HCT116 (cell line): ENCODE results near the gene RANBP10. TPM values are rescaled to one million over a fixed set of nuclear protein-coding genes. Genes with fewer than 3 reads are reported as not detected.

Experiments used
- ATAC-seq: fragments of 200-7000 bp; cut with Tn5 transposase; 2 replicates; pipeline ENCODE4 v1.9.1; 2020; ENCODE audit warnings: mild to moderate bottlenecking, moderate library complexity
- BruUV-seq: library from RNA; stranded (reverse); fragments of 400-500 nt; replicated peaks from 2 replicates; lab custom pipeline; 2021; lab: Mats Ljungman, UMichigan
- CTCF ChIA-PET: fragments of 300-600 bp; sonication (Branson Sonifier 250); formaldehyde crosslinking; loops from one replicate; lab custom pipeline; 2021; ENCODE audit warnings: antibody characterized with exemption; lab: Charles Lee
- POLR2A ChIA-PET: fragments of 300-600, 350-600 bp; sonication (Branson Sonifier 250); formaldehyde crosslinking; loops from one replicate; lab custom pipeline; 2021; ENCODE audit warnings: antibody characterized with exemption; lab: Charles Lee
- RAD21 ChIA-PET, 2 experiments: fragments of 300-600 bp; sonication (Branson Sonifier 250); formaldehyde crosslinking; loops; one replicate each; lab custom pipeline; 2023; ENCODE audit warnings: low total read pairs in 2 of 2; ENCODE audit not compliant: uncharacterized antibody in 2 of 2, unreplicated experiment in 2 of 2, low non-redundant PET in 1 of 2; lab: Charles Lee
- DNase-seq: peaks from one replicate; pipeline ENCODE4 v3.0.0-alpha.2; 2010; ENCODE audit warnings: low read depth, low spot score
- H2AFZ ChIP-seq: fragments of 200-600 bp; shearing (Covaris generic), sonication (generic); 2 replicates; pipeline ENCODE4 v1.6.1; 2017; ENCODE audit warnings: low read depth, mixed run types, mixed read lengths, antibody characterized with exemption, low read length; ENCODE audit not compliant: poor library complexity, severe bottlenecking
- H3K27ac ChIP-seq: 2 replicates; pipeline ENCODE4 v1.5.1; 2012; ENCODE audit warnings: low read depth, low read length
- H3K27me3 ChIP-seq: fragments of 200-600 bp; sonication (generic); 2 replicates; pipeline ENCODE4 v1.6.1; 2016; ENCODE audit warnings: mixed run types, low read length, mixed read lengths; ENCODE audit not compliant: insufficient read depth
- H3K36me3 ChIP-seq, 2 experiments: fragments of 200-500 bp in 1 of 2; fragments of 200-600 bp in 1 of 2; sonication (Bioruptor generic) in 1 of 2; sonication (generic) in 1 of 2; 2 replicates each; pipeline versions ENCODE4 v1.5.1 to v1.6.1; 2014 to 2016; ENCODE audit warnings: low read length in 2 of 2, inconsistent platforms in 1 of 2, mixed read lengths in 1 of 2, mixed run types in 1 of 2; ENCODE audit not compliant: insufficient read depth in 2 of 2, control insufficient read depth in 1 of 2
- H3K4me1 ChIP-seq, 2 experiments: fragments of 200-600 bp in 1 of 2; sonication (generic) in 1 of 2; 2 replicates each; pipeline versions ENCODE4 v1.5.1 to v1.6.1; 2012 to 2017; ENCODE audit warnings: low read length in 2 of 2, inconsistent platforms in 1 of 2, mild to moderate bottlenecking in 1 of 2, mixed read lengths in 1 of 2, mixed run types in 1 of 2, moderate library complexity in 1 of 2; ENCODE audit not compliant: insufficient read depth in 2 of 2, control insufficient read depth in 1 of 2
- H3K4me2 ChIP-seq: fragments of 200-600 bp; sonication (generic); 2 replicates; pipeline ENCODE4 v1.6.1; 2017; ENCODE audit warnings: mixed run types, low read length, mixed read lengths
- H3K4me3 ChIP-seq, 2 experiments: fragments of 200-600 bp in 1 of 2; sonication (generic) in 1 of 2; replicated peaks in 1 of 2; 2 replicates each; pipeline ENCODE4 v1.5.1; 2011 to 2016; ENCODE audit warnings: low read length in 2 of 2, control low read depth in 1 of 2, low read depth in 1 of 2, mild to moderate bottlenecking in 1 of 2, mixed read lengths in 1 of 2, mixed run types in 1 of 2
- H3K79me2 ChIP-seq: fragments of 200-600 bp; sonication (generic); 2 replicates; pipeline ENCODE4 v1.6.1; 2017; ENCODE audit warnings: mild to moderate bottlenecking, mixed run types, low read length, moderate library complexity, mixed read lengths; ENCODE audit not compliant: insufficient read depth
- H3K9ac ChIP-seq: fragments of 200-600 bp; sonication (generic); 2 replicates; pipeline ENCODE4 v1.6.1; 2016; ENCODE audit warnings: low read length, mixed read lengths
- H3K9me2 ChIP-seq: fragments of 200-600 bp; sonication (generic), shearing (Covaris generic); 2 replicates; pipeline ENCODE4 v1.6.1; 2017; ENCODE audit warnings: mixed run types, mild to moderate bottlenecking, moderate library complexity; ENCODE audit not compliant: insufficient read depth
- H3K9me3 ChIP-seq, 2 experiments: fragments of 200-500 bp in 1 of 2; fragments of 200-600 bp in 1 of 2; sonication (Bioruptor generic) in 1 of 2; sonication (generic) in 1 of 2; 2 replicates each; pipeline ENCODE4 v1.6.1; 2014 to 2017; ENCODE audit warnings: low read length in 2 of 2, mixed read lengths in 2 of 2, inconsistent platforms in 1 of 2, low read depth in 1 of 2, mild to moderate bottlenecking in 1 of 2, mixed run types in 1 of 2, moderate library complexity in 1 of 2; ENCODE audit not compliant: control insufficient read depth in 1 of 2, insufficient read depth in 1 of 2
- H4K20me1 ChIP-seq: fragments of 200-600 bp; sonication (generic), shearing (Covaris generic); 2 replicates; pipeline ENCODE4 v1.6.1; 2017; ENCODE audit warnings: mixed run types, mild to moderate bottlenecking, moderate library complexity; ENCODE audit not compliant: insufficient read depth
- ATF3 ChIP-seq: IDR thresholded peaks from 2 replicates; pipeline ENCODE4 v1.6.1; 2012
- CBX3 ChIP-seq: IDR thresholded peaks from 2 replicates; pipeline ENCODE4 v1.6.1; 2012; ENCODE audit warnings: low read depth
- EGR1 ChIP-seq: IDR thresholded peaks from 2 replicates; pipeline ENCODE4 v1.6.1; 2012; ENCODE audit warnings: low read depth
- ELF1 ChIP-seq: IDR thresholded peaks from 2 replicates; pipeline ENCODE4 v1.6.1; 2012; ENCODE audit warnings: low read depth, borderline replicate concordance
- EZH2 ChIP-seq: fragments of 200-600 bp; sonication (generic); IDR thresholded peaks from 2 replicates; pipeline ENCODE4 v1.6.1; 2017; ENCODE audit warnings: antibody characterized with exemption, mixed run types
- EZH2phosphoT487 ChIP-seq: fragments of 200-600 bp; IDR thresholded peaks from 2 replicates; pipeline ENCODE4 v1.6.1; 2018; ENCODE audit warnings: antibody characterized with exemption, borderline replicate concordance
- JUND ChIP-seq: IDR thresholded peaks from 2 replicates; pipeline ENCODE4 v1.6.1; 2012
- POLR2AphosphoS5 ChIP-seq: IDR thresholded peaks from 2 replicates; pipeline ENCODE4 v1.6.1; 2011; ENCODE audit warnings: mild to moderate bottlenecking, low read depth, low read length, moderate library complexity
- SIN3A ChIP-seq: IDR thresholded peaks from 2 replicates; pipeline ENCODE4 v1.6.1; 2012; ENCODE audit warnings: low read depth
- SP1 ChIP-seq: IDR thresholded peaks from 2 replicates; pipeline ENCODE4 v1.6.1; 2012; ENCODE audit warnings: low read depth
- SRF ChIP-seq: IDR thresholded peaks from 2 replicates; pipeline ENCODE4 v1.6.1; 2012; ENCODE audit warnings: low read depth
- TCF7L2 ChIP-seq: IDR thresholded peaks from 2 replicates; pipeline ENCODE4 v1.7.0; 2011; ENCODE audit warnings: borderline replicate concordance, inconsistent platforms; ENCODE audit not compliant: insufficient read depth, insufficient read length; ENCODE audit errors: extremely low read depth
- YY1 ChIP-seq: IDR thresholded peaks from 2 replicates; pipeline ENCODE4 v1.6.1; 2011; ENCODE audit warnings: low read length, low read depth, moderate library complexity, mild to moderate bottlenecking; ENCODE audit not compliant: insufficient replicate concordance; ENCODE audit errors: extremely low read depth
- ZFX ChIP-seq: fragments of 450-650 bp; IDR thresholded peaks from 2 replicates; pipeline ENCODE4 v1.6.1; 2017
- intact Hi-C: fragments of 100-400 bp; cut with micrococcal nuclease; formaldehyde crosslinking; loops from 2 replicates; pipeline ENCODE4 v1.10.0; 2022
- total RNA-seq: library from RNA; stranded (reverse); gene quantifications from one replicate; pipeline ENCODE4 v1.2.1, GENCODE V29; 2021; ENCODE audit not compliant: unreplicated experiment
- TF ChIP-seq, protein P1 (sequence below): IDR thresholded peaks from 2 replicates; pipeline ENCODE4 v1.6.1; 2011; ENCODE audit warnings: mild to moderate bottlenecking, low read length, moderate library complexity; ENCODE audit not compliant: insufficient replicate concordance; ENCODE audit errors: extremely low read depth
- TF ChIP-seq, protein P2 (sequence below): IDR thresholded peaks from 2 replicates; pipeline ENCODE4 v1.6.1; 2012; ENCODE audit warnings: low read depth
- TF ChIP-seq, protein P3 (sequence below): IDR thresholded peaks from 2 replicates; pipeline ENCODE4 v1.6.1; 2012

The RANBP10 gene
- total RNA-seq, 1 experiment from 2014 or later, result 16.9 TPM

DNA sequence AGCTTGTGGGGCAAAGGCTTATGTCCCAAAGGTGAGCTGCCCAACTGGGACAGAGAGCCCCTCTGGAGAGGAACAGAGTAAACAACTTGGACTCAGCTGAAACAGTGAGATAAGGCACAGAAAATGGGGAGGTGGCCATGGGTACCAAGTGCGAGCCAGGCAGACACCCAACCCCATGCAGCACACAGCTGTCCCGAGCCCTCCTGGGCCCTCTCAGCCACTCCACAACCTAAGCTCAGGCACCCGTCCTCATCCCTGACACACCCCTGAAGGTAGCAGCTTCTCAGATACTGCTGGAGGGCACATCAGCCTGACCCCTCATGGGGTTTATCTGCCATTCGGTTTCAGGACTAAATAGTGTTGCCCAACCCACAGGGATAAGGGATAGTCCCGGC, 82.5 kb downstream of the RANBP10 start:
- H3K9me2 ChIP-seq, result no peaks in the 10 kb centered on the region
- no peaks in the 10 kb centered on the region; the same call in 1 of the 2 replicates for H3K79me2 ChIP-seq
- no peaks in the 10 kb centered on the region for H3K27me3 ChIP-seq
- no peak overlapping the region for H3K4me3 ChIP-seq
- ChIA-PET POLR2A (no interaction called here), RAD21 (interaction anchor here in 1 of 2 experiments (0.6 kb wide), 1 partner anchor 801 kb away, joined by 3 read pairs; no protein-coding TSS in a partner anchor), CTCF (no interaction called here)
- H3K9ac ChIP-seq, result no peak overlapping the region
- H3K9me3 ChIP-seq, result no peaks in the 10 kb centered on the region
- TF ChIP-seq CBX3, result no peak
- TF ChIP-seq JUND, result no peak
- TF ChIP-seq ZFX, result no peak
- TF ChIP-seq, protein P1, sequence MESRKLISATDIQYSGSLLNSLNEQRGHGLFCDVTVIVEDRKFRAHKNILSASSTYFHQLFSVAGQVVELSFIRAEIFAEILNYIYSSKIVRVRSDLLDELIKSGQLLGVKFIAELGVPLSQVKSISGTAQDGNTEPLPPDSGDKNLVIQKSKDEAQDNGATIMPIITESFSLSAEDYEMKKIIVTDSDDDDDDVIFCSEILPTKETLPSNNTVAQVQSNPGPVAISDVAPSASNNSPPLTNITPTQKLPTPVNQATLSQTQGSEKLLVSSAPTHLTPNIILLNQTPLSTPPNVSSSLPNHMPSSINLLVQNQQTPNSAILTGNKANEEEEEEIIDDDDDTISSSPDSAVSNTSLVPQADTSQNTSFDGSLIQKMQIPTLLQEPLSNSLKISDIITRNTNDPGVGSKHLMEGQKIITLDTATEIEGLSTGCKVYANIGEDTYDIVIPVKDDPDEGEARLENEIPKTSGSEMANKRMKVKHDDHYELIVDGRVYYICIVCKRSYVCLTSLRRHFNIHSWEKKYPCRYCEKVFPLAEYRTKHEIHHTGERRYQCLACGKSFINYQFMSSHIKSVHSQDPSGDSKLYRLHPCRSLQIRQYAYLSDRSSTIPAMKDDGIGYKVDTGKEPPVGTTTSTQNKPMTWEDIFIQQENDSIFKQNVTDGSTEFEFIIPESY, result no peak
- no peak for TF ChIP-seq YY1
- no peak for TF ChIP-seq EZH2
- TF ChIP-seq SIN3A, result no peak
- no peak for TF ChIP-seq ATF3
- no peak for TF ChIP-seq ELF1
- TF ChIP-seq, protein P2, sequence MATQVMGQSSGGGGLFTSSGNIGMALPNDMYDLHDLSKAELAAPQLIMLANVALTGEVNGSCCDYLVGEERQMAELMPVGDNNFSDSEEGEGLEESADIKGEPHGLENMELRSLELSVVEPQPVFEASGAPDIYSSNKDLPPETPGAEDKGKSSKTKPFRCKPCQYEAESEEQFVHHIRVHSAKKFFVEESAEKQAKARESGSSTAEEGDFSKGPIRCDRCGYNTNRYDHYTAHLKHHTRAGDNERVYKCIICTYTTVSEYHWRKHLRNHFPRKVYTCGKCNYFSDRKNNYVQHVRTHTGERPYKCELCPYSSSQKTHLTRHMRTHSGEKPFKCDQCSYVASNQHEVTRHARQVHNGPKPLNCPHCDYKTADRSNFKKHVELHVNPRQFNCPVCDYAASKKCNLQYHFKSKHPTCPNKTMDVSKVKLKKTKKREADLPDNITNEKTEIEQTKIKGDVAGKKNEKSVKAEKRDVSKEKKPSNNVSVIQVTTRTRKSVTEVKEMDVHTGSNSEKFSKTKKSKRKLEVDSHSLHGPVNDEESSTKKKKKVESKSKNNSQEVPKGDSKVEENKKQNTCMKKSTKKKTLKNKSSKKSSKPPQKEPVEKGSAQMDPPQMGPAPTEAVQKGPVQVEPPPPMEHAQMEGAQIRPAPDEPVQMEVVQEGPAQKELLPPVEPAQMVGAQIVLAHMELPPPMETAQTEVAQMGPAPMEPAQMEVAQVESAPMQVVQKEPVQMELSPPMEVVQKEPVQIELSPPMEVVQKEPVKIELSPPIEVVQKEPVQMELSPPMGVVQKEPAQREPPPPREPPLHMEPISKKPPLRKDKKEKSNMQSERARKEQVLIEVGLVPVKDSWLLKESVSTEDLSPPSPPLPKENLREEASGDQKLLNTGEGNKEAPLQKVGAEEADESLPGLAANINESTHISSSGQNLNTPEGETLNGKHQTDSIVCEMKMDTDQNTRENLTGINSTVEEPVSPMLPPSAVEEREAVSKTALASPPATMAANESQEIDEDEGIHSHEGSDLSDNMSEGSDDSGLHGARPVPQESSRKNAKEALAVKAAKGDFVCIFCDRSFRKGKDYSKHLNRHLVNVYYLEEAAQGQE, result no peak
- no peak for TF ChIP-seq TCF7L2
- no peak for TF ChIP-seq SP1
- TF ChIP-seq EGR1, result no peak
- no peak for TF ChIP-seq SRF
- TF ChIP-seq, protein P3, sequence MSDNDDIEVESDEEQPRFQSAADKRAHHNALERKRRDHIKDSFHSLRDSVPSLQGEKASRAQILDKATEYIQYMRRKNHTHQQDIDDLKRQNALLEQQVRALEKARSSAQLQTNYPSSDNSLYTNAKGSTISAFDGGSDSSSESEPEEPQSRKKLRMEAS, result no peak
- no peak for TF ChIP-seq EZH2phosphoT487
- no peak for TF ChIP-seq POLR2AphosphoS5
- peaks cover 4 to 9% of the 10 kb centered on the region in 2 experiments; a peak in 2 of 4 replicates for H3K4me1 ChIP-seq
- no peak overlapping the region for H3K27ac ChIP-seq
- ATAC-seq (no peak), DNase-seq (no peak)
- H4K20me1 ChIP-seq, result no peaks in the 10 kb centered on the region
- H3K36me3 ChIP-seq, result peaks cover 2 to 4% of the 10 kb centered on the region in 2 experiments; a peak in 3 of 4 replicates
- no peak overlapping the region for H3K4me2 ChIP-seq
- no TSS peak for BruUV-seq
- no peak overlapping the region for H2AFZ ChIP-seq
- intact Hi-C loops, result no loop called here
